K562 (cell line): ENCODE data around the gene PMPCA. TPM values are rescaled to one million over a fixed set of nuclear protein-coding genes. Genes with fewer than 3 reads are reported as not detected.

ENCODE experiments used
- ATAC-seq: fragments of 200-7000 bp; cut with Tn5 transposase; 3 replicates; pipeline ENCODE4 v1.9.1; 2020; ENCODE audit warnings: moderate library complexity
- BruUV-seq: library from RNA; stranded (reverse); fragments of 400-500 nt; replicated peaks from 2 replicates; lab custom pipeline; 2021; lab: Mats Ljungman, UMichigan
- CTCF ChIA-PET: fragments of 300-600 bp; formaldehyde crosslinking; extraction: SDS; loops from one replicate; lab custom pipeline; 2021; ENCODE audit warnings: low intra/inter-chr PET ratio; lab: Yijun Ruan, JAX
- POLR2A ChIA-PET: fragments of 300-600, 350-650 bp; sonication (Branson Sonifier 250); formaldehyde crosslinking; extraction: SDS; loops from one replicate; lab custom pipeline; 2021; ENCODE audit warnings: antibody characterized with exemption, inconsistent platforms; lab: Yijun Ruan, JAX
- DNase-seq, 4 experiments: peaks; one replicate each; pipeline versions ENCODE4 v3.0.0 to v3.0.0-alpha.2; 2011 to 2018; ENCODE audit warnings: low spot score in 3 of 4, mixed read lengths in 3 of 4; ENCODE audit errors: extremely low read depth in 1 of 4
- FAIRE-seq: peaks from 2 replicates; lab custom pipeline; 2011; peaks lifted over from hg19 to GRCh38; lab: Jason Lieb, UNC
- H2AFZ ChIP-seq: 2 replicates; pipeline ENCODE4 v1.6.0; 2011; ENCODE audit warnings: low read depth, low read length, control low read depth, inconsistent platforms
- H3K27ac ChIP-seq: fragments of 200-600 bp; 3 replicates; pipeline ENCODE4 v1.8.0; 2011; ENCODE audit warnings: low read depth, mild to moderate bottlenecking, control low read depth, inconsistent platforms, low read length, moderate library complexity, mixed read lengths; ENCODE audit errors: extremely low read depth
- H3K27me3 ChIP-seq, 2 experiments: fragments of 300-600 bp in 1 of 2; 2 replicates in 1 of 2; 3 replicates in 1 of 2; pipeline versions ENCODE4 v1.6.0 to v1.8.0; 2011; ENCODE audit warnings: inconsistent platforms in 2 of 2, low read length in 2 of 2, mild to moderate bottlenecking in 1 of 2, mixed read lengths in 1 of 2, moderate library complexity in 1 of 2; ENCODE audit not compliant: control insufficient read depth in 2 of 2, insufficient read depth in 2 of 2
- H3K36me3 ChIP-seq: fragments of 300-600 bp; 3 replicates; pipeline ENCODE4 v1.8.0; 2011; ENCODE audit warnings: mild to moderate bottlenecking, low read length, inconsistent platforms; ENCODE audit not compliant: control insufficient read depth, insufficient read depth
- H3K4me1 ChIP-seq, 2 experiments: fragments of 200-600 bp in 1 of 2; replicated peaks in 1 of 2; 2 replicates in 1 of 2; 3 replicates in 1 of 2; pipeline versions ENCODE4 v1.5.1 to v1.8.0; 2011; ENCODE audit warnings: inconsistent platforms in 2 of 2, low read length in 2 of 2, mild to moderate bottlenecking in 1 of 2, mixed read lengths in 1 of 2, moderate library complexity in 1 of 2; ENCODE audit not compliant: control insufficient read depth in 2 of 2, insufficient read depth in 2 of 2
- H3K4me2 ChIP-seq: 2 replicates; pipeline ENCODE4 v1.6.1; 2011; ENCODE audit warnings: low read length, control low read depth, inconsistent platforms, mixed read lengths; ENCODE audit not compliant: insufficient read depth
- H3K4me3 ChIP-seq: fragments of 200-600 bp; sonication (generic), shearing (Covaris generic); 2 replicates; pipeline ENCODE4 v1.5.1; 2016; ENCODE audit warnings: control low read depth, inconsistent platforms
- H3K79me2 ChIP-seq: fragments of 200-600 bp; 3 replicates; pipeline ENCODE4 v1.8.0; 2011; ENCODE audit warnings: low read length, inconsistent platforms; ENCODE audit not compliant: control insufficient read depth, insufficient read depth
- H3K9ac ChIP-seq, 2 experiments: 2 replicates each; pipeline versions ENCODE4 v1.6.0 to v1.6.1; 2011; ENCODE audit warnings: low read depth in 2 of 2, low read length in 2 of 2, control low read depth in 1 of 2, inconsistent platforms in 1 of 2, mild to moderate bottlenecking in 1 of 2, mixed read lengths in 1 of 2; ENCODE audit not compliant: insufficient read depth in 1 of 2
- H3K9me1 ChIP-seq: one replicate; pipeline ENCODE4 v1.6.0; 2011; ENCODE audit warnings: inconsistent platforms, mild to moderate bottlenecking, low read length, moderate library complexity; ENCODE audit not compliant: control insufficient read depth, insufficient read depth
- H3K9me3 ChIP-seq: replicated peaks from 2 replicates; pipeline ENCODE4 v1.5.1; 2011; ENCODE audit warnings: low read depth, low read length, inconsistent platforms; ENCODE audit not compliant: control insufficient read depth, insufficient read depth
- H4K20me1 ChIP-seq: replicated peaks from 2 replicates; pipeline ENCODE4 v1.6.1; 2011; ENCODE audit warnings: low read length, inconsistent platforms, mixed read lengths; ENCODE audit not compliant: control insufficient read depth, insufficient read depth
- GABPB2 ChIP-seq: fragments of 250-450 bp; sonication (Bioruptor Pico); conservative IDR thresholded peaks from 2 replicates; pipeline ENCODE4 v1.5.1; 2021; ENCODE audit warnings: mild to moderate bottlenecking
- POLR2G ChIP-seq: fragments of 200-400 bp; formaldehyde crosslinking; IDR thresholded peaks from 2 replicates; pipeline ENCODE4 v1.6.1; 2017; ENCODE audit warnings: low read depth, mild to moderate bottlenecking, antibody characterized with exemption, low read length, moderate library complexity
- RBFOX2 ChIP-seq: fragments of 200-400 bp; formaldehyde crosslinking; IDR thresholded peaks from 2 replicates; pipeline ENCODE4 v1.6.1; 2017; ENCODE audit warnings: low read depth, mild to moderate bottlenecking, low read length, moderate library complexity
- RFX5 ChIP-seq: IDR thresholded peaks from 2 replicates; pipeline ENCODE4 v1.6.1; 2011; ENCODE audit warnings: low read depth, mild to moderate bottlenecking, improper control_type of control experiment, low read length
- WGBS: fragments of 100-300 bp; shearing (Covaris generic); methylation state at CpG from one replicate; pipeline ENCODE4 v1.1.6; 2016; ENCODE audit warnings: low coverage, mixed read lengths; ENCODE audit not compliant: insufficient coverage; ENCODE audit errors: missing lambda C conversion rate; 5-methylcytosine and 5-hydroxymethylcytosine counted together
- in situ Hi-C: fragments of 300-500 bp; cut with MboI; formaldehyde crosslinking; loops from 4 replicates; pipeline ENCODE4 v1.15.0; 2018; ENCODE audit warnings: inconsistent platforms, mixed read lengths
- intact Hi-C: fragments of 100-400 bp; cut with micrococcal nuclease; formaldehyde crosslinking; loops from 2 replicates; pipeline ENCODE4 v1.14.2; 2022
- polyA plus RNA-seq, 8 experiments: library from polyadenylated mRNA; depleted of rRNA in 4 of 8; stranded (reverse) in 5 of 8; unstranded in 3 of 8; fragments of >200 nt; fragmentation: Nextera tagmentation in 2 of 8; fragmentation: Illumina TruSeq in 1 of 8; extraction: Ambion mirVana in 2 of 8; extraction: Trizol in 1 of 8; gene quantifications; 2 replicates each; pipeline versions ENCODE4 v1.2.1 to v1.2.3, GENCODE V29; 2011 to 2014; ENCODE audit warnings: inconsistent platforms in 1 of 8, missing spikeins in 1 of 8
- total RNA-seq, 7 experiments: library from RNA; depleted of rRNA in 6 of 7; stranded (reverse); fragments of >200 nt in 6 of 7; fragmentation: Illumina TruSeq in 2 of 7; extraction: Trizol in 2 of 7; gene quantifications; 2 replicates each; pipeline versions ENCODE4 v1.2.1 to v1.2.3, GENCODE V29; 2011 to 2021; ENCODE audit warnings: low replicate concordance in 1 of 7

Gene PMPCA
- total and polyA plus RNA-seq, 9 of the 15 experiments (the other 6 are each of a cell fraction or from before 2014, with no cell fraction given), result 23.9 to 143 (median 86.6) TPM

DNA sequence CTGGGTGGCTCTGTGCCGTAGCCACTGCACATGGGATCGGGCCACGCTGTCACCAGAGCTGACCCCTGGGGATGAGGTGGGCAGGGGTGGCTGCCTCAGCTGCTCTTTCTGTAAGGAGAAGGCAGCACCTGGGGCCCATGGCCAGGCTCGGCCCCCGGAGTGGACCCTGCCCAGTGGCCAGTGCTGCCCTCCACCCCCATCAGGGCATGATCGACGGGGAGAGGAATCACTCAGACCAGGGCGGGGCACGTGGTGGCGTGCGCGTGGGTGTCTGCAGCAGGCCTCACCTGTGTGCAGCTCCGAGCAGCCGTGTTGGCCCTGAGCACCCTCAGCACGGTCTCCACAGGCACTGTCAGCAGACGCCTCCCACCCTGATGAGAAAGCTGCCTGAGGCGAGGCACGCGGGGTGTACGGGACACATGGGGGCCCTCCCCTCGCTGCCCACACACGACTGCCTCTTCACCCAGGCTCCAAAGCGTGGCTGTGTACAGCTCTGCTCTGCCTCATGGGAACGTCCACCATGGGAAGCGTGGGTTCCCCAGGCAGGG, 28.4 kb upstream of the PMPCA start:
- 95% methylated on average over 16 of the region's 25 CpGs for WGBS
- intact Hi-C loops, result no loop called here
- DNase-seq, result no peak
- Histone ChIP-seq H2AFZ (no peak overlapping the region), H3K79me2 (no peaks in the 10 kb centered on the region), H4K20me1 (no peaks in the 10 kb centered on the region), H3K27ac (no peak overlapping the region), H3K9ac (no peak overlapping the region), H3K4me3 (no peak overlapping the region), H3K36me3 (peaks cover 94% of the 10 kb centered on the region; the same call in 2 of the 3 replicates), H3K9me3 (no peaks in the 10 kb centered on the region), H3K4me2 (no peak overlapping the region), H3K27me3 (no peaks in the 10 kb centered on the region), H3K4me1 (peaks cover 0 to 29% of the 10 kb centered on the region in 2 experiments; a peak in 1 of 5 replicates), H3K9me1 (no peaks in the 10 kb centered on the region)
- TF ChIP-seq POLR2G (peak; percentile 45), RBFOX2 (peak; percentile 41; the same call in 1 of the 2 replicates), RFX5 (no peak)
- in situ Hi-C loops, result no loop called here
- ChIA-PET POLR2A (interaction anchor here (1.3 kb wide), 2 partner anchors 7 to 19 kb away, joined by 4 to 5 read pairs; no protein-coding TSS in a partner anchor), CTCF (no interaction called here)
- no peak for FAIRE-seq
- ATAC-seq, result no peak
- BruUV-seq, result no TSS peak

DNA sequence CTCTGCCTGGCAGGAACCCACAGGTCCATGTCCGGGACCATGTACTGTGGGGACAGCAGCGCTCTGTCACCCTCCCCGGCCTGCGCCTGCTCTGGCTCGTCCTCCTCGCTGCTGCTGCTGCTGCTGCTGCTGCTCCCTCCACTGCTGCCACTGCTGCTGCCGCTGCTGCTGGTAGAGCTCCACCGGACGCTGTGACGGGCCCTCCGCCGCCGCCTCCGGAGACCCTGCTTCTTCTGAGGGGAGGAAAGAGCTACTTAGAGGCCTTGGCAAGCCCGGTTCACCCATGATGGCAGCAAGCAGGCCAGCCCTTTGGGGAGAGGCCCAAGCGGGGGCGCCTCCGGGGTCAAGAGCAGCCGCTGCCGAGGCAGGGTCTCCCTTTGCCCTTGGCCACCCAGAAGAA, 27.0 kb upstream of the PMPCA start:
- Histone ChIP-seq H3K9me3 (no peaks in the 10 kb centered on the region), H3K36me3 (peaks cover 94% of the 10 kb centered on the region; the same call in 2 of the 3 replicates), H3K27ac (no peak overlapping the region), H3K4me3 (no peak overlapping the region), H2AFZ (no peak overlapping the region), H3K4me2 (no peak overlapping the region), H3K79me2 (no peaks in the 10 kb centered on the region), H3K9ac (no peak overlapping the region), H4K20me1 (no peaks in the 10 kb centered on the region), H3K27me3 (no peaks in the 10 kb centered on the region), H3K9me1 (no peaks in the 10 kb centered on the region), H3K4me1 (peaks cover 0 to 20% of the 10 kb centered on the region in 2 experiments; a peak in 1 of 5 replicates)
- CTCF ChIA-PET, result no interaction called here
- POLR2A ChIA-PET, result interaction anchor here (0.6 to 0.7 kb wide), 3 partner anchors 21 to 101 kb away, joined by 3 to 4 read pairs (median 3); no protein-coding TSS in a partner anchor
- intact Hi-C loops (no loop called here), in situ Hi-C loops (no loop called here)
- ATAC-seq (no peak), DNase-seq (no peak), FAIRE-seq (no peak)
- no TSS peak for BruUV-seq
- 96% methylated on average over 14 of the region's 20 CpGs for WGBS
- no peak for TF ChIP-seq GABPB2
